DMS79 (cell line): ENCODE results near the gene FOCAD.
A peak's percentile ranks its signal among the peaks of the same experiment; 100 is the strongest.
"Not testable (repeated sequence)": the region's sequence is repeated elsewhere in the genome, so short reads cannot be mapped to it uniquely, and the experiment has no call there.

Experiments
- DNase-seq: peaks from one replicate; lab custom pipeline; 2025; lab: John Stamatoyannopoulos, UW

FOCAD gene

GRCh38 chr9:20884985-20885593 is 201.0 kb downstream of the FOCAD start:
- no peak for DNase-seq

- no peak for DNase-seq
Measured at GRCh38 chr9:20898885-20899554, 215.0 kb downstream of the FOCAD start.

GRCh38 chr9:20903212-20903611 is 219.2 kb downstream of the FOCAD start:
- no peak for DNase-seq

- no peak for DNase-seq
Measured at GRCh38 chr9:20904995-20905394, 220.9 kb downstream of the FOCAD start.

- no peak for DNase-seq
Measured at GRCh38 chr9:20906326-20906725, 222.3 kb downstream of the FOCAD start.

- DNase-seq: no peak
Measured at GRCh38 chr9:20908461-20908860, 224.4 kb downstream of the FOCAD start.

GRCh38 chr9:20914556-20914955 is 230.5 kb downstream of the FOCAD start:
- no peak for DNase-seq

- no peak for DNase-seq
Measured at GRCh38 chr9:20921362-20921761, 237.3 kb downstream of the FOCAD start.

GRCh38 chr9:20925256-20926045 is 241.4 kb downstream of the FOCAD start:
- no peak for DNase-seq

GRCh38 chr9:20929276-20929675 is 245.2 kb downstream of the FOCAD start:
- no peak for DNase-seq

GRCh38 chr9:20930836-20931235 is 246.8 kb downstream of the FOCAD start:
- no peak for DNase-seq

GRCh38 chr9:20940447-20941173 is 256.6 kb downstream of the FOCAD start:
- no peak for DNase-seq

- peak; percentile 25 for DNase-seq
Measured at GRCh38 chr9:20941174-20941690, 257.2 kb downstream of the FOCAD start.

GRCh38 chr9:20944507-20944906 is 260.4 kb downstream of the FOCAD start:
- DNase-seq: no peak

GRCh38 chr9:20945269-20945668 is 261.2 kb downstream of the FOCAD start:
- no peak for DNase-seq

- DNase-seq: no peak
Measured at GRCh38 chr9:20945856-20946255, 261.8 kb downstream of the FOCAD start.

GRCh38 chr9:20948703-20949102 is 264.6 kb downstream of the FOCAD start:
- no peak for DNase-seq

- no peak for DNase-seq
Measured at GRCh38 chr9:20950707-20951106, 266.6 kb downstream of the FOCAD start.

- no peak for DNase-seq
Measured at GRCh38 chr9:20962536-20963225, 278.6 kb downstream of the FOCAD start.

GRCh38 chr9:20972684-20973083 is 288.6 kb downstream of the FOCAD start:
- DNase-seq: no peak

- not testable (repeated sequence) for DNase-seq
Measured at GRCh38 chr9:20973246-20973947, 289.3 kb downstream of the FOCAD start.
